GM18511 (cell line): ENCODE results near the gene TMTC1.

Experiments
- ATAC-seq: cut with Tn5 transposase; IDR thresholded peaks from one replicate; pipeline ENCODE4 v1.9.1; 2021; ENCODE audit warnings: mild to moderate bottlenecking, moderate library complexity; ENCODE audit not compliant: unreplicated experiment

The TMTC1 gene

DNA sequence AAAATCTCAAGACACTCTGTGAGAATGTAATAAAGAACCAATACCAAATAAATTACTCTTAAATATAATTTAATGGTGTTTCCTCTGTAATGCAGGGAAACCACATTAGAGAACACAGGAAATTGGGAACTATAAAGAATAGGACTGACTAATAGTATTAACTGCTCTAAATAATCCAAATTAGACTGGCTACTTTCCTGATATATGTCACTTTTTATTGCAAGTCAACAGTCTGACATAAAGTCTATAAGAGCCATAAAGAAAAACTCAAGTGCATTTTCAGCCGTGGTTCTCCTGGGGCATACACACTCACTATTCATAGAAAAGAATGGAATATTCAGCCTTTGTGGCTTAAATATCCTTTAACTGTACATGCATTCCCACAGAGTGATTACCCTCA lies 161.5 kb downstream of the TMTC1 start:
- ATAC-seq: no peak

GRCh38 chr12:29620030-29620429 lies 163.7 kb downstream of the TMTC1 start:
- no peak for ATAC-seq

GRCh38 chr12:29617407-29617803 lies 166.3 kb downstream of the TMTC1 start:
- no peak for ATAC-seq

- ATAC-seq: no peak
Measured at GRCh38 chr12:29616664-29617406, 166.9 kb downstream of the TMTC1 start.

- ATAC-seq: no peak
Measured at GRCh38 chr12:29614694-29615325, 168.9 kb downstream of the TMTC1 start.

DNA sequence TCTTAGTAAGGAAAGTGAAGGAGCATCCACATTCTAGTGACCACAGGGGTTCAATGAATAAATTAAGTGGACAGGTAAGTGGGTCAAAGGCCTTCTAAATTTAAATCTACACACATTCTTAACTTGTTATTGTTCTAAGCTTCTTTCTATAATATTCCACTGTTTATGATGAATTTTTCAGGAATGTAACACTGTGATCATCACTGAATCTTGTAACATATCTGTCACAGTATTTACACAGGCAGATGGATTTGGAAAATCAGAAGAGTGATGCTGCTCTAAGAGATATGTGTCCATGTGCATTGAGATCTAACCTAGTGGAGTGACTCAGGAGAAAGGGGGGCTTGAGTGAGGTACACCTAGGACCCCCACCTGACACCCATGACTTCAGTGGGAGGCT lies 170.8 kb downstream of the TMTC1 start:
- no peak for ATAC-seq

DNA sequence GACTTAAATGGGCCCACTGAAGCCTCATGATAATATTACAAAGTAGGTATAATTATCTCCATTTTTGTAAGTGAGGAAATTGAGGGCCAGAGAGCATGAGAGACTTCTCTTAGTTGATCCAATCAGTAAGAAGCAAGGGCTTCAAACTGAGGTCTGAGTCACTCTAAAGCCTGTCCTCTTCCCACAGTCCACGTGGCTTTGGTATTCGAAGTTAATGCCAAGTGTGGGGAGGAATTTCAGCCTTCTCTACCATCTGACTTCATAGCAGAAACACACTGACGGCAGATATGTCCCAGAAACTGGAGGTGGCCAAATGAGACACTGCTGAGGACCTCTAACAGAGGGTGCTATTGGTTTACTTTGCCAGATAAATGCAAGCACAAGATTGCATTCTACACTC lies 171.8 kb downstream of the TMTC1 start:
- ATAC-seq: no peak

DNA sequence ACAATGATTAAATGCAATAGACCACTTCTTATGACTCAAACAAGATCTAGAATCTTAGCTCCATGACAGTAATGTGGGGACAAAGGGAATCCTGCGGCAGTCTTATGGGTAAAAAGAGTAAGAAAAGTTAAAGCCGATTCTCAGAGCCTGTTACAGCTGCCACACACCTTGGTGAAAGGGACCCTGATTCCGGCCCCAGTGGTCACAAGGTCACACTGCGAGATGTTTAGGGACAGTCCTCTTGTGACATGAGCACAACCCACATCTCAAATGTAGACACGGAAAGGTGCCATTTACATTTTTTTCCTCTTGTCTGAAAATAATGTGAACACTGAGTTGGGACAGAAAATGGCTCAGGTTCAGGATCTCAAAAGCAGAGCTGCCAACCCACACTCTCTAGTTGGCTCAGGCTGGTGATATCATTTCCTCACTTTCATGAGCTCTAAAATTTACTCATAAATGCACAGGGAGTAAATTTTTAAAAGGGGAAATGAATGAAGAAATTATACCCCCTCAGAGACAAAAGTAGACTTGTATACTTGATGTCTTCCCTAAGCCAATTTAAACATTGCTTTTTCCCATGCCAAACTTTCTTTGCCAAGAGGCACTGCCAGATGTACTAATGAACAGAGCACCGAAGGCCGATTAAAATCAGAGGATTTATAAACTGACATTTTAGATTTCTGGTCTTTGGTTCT lies 173.1 kb downstream of the TMTC1 start:
- ATAC-seq: no peak

GRCh38 chr12:29609431-29610215 lies 174.1 kb downstream of the TMTC1 start:
- ATAC-seq: no peak

GRCh38 chr12:29608581-29608980 lies 175.2 kb downstream of the TMTC1 start:
- ATAC-seq: no peak

- no peak for ATAC-seq
Measured at GRCh38 chr12:29599381-29599780, 184.4 kb downstream of the TMTC1 start.

- no peak for ATAC-seq
Measured at GRCh38 chr12:29595071-29595755, 188.5 kb downstream of the TMTC1 start.

DNA sequence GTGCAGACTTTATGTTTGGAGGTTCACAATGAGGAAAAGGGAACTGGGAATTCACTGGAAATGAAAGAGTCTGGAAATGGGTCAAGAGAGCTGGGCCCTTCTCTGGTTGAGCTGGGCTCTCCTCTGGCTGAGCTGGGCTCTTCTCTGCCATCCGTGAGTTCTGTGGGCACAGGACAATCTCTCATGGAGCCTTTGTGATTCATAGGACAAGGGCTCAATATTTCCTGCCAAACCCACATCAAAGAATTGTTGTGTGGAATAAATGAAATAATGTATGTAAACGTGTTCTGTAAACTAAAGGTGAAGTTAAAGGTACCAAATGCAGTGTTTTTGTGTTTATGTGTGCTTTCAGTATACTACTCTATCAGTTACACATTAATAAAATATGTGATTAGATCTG lies 190.7 kb downstream of the TMTC1 start:
- ATAC-seq: no peak

DNA sequence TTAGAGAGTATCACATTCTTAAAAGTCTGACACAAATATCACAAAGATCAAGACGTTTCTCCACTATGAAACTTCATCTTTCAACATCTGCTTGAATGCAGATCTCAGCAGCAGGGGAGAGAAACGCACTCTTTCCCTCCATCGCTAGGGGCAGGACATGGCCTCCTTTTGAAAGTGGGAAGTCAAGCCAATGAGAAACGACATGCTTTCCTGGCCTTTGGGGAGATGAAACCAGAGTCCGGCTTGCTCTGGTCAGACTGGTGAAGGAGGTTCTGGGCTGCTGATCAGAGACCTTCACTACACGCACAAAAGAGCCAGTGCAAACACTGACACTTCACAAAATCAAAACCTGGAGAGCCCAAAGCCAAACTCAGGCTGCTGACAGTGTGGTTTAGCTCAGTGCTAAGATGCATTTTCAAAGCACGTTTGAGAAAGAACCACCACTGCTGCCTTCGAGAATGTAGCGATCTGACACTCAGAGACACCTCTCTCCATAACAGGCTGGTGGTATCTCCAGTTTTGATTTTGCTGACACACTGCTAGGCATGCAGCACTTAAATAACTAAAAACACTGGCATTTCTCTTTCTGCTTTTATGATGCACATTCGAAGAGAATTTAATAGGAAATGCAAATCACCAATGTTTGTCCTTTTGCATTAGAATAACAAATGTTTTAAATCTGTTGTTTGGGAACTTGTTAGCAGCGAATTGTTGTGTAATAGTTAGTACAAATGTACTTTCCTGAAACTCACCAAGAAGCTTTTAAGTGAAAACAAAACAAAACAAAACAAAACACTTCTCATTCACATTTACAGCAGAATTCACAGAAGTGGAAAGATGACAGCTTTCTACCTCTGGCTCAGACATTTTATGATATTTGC lies 192.4 kb downstream of the TMTC1 start:
- no peak for ATAC-seq

DNA sequence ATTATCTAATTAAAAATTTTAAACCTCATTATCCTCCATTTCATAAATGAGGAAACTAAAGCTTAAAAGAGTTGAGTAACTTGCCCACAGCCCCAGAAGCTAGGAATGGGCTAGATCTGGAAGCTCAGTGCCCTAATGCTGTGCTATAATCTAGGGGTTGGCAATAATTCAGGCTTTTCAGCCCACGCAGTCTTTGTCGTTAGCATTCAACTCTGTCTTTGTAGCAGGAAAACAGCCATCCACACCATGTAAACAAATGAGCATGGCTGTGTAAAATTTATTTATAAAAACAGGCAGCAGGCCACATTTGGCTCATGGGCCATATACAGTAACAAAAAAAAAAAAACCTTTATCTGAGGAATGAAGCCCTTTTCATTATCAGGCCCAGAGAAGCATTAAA lies 193.9 kb downstream of the TMTC1 start:
- no peak for ATAC-seq

DNA sequence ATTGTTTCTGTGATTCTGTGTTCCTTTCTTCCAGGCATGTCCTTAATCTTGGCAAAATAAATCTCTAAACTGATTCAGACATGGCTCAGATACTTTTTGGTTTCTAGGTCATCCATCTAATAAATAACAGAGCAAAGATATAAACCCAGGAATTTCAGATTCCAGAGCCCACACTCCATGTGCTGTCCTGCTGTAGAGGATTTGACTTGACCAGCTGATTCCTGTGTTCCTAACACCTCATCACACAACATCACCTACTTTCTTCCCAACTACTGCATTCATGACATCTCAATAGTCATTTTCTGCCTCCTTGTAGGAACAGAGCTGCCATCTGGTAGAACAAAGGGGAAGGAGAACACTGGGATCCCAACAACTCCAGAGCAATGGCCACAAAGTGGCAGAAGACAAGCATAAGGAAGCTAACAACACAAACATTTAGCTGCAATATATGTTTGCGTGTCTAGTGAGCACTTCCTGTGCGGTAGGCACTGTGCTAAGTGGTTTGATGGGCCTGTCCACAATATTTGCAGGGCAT lies 194.4 kb downstream of the TMTC1 start:
- ATAC-seq: no peak

GRCh38 chr12:29582677-29583272 lies 201.0 kb downstream of the TMTC1 start:
- no peak for ATAC-seq

DNA sequence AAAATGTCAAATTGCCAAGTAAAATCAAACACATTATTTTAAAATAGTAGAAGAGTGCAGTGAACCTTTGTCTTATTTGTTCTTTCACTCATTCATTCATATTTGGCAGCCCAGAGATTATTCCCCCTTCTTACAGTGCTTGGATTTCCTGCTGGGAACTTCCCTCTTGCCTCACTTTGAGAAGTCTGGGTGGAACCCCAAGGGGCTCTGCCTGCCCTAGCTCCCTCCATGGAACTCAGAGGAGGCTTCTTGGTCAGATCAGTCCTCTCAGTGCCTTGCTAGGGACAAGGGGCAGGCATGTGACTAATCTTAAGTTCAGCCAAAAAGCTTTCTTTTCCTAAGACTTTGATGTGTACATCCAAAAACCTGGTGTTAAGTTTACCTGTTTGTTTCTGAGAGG lies 201.6 kb downstream of the TMTC1 start:
- no peak for ATAC-seq

DNA sequence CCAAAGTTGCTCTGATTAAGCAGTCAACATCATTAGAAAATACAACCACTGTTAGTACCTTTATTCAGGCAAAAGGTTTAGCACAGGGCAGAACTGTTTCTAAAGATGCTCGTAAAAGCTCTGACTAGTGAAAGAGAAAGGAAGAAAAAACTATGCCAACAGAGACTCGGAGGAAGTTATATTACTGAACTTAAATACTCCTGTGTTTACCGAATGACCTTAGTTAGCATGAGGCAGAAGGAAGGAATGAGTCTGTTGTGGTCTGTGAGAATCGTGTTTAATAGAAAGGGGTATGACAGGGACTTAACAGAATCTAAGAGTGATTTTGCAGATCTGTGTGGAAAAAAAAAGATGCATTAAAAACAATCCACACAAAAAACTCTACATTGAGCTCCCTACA lies 202.1 kb downstream of the TMTC1 start:
- ATAC-seq: no peak
